IPS-NIHi7 (cell line): ENCODE measurements around the gene MYORG.
A peak's percentile ranks its signal among the peaks of the same experiment; 100 is the strongest.

Source experiments
- DNase-seq: peaks from one replicate; pipeline ENCODE4 v3.0.0; 2012; ENCODE audit warnings: mixed read lengths; ENCODE audit errors: extremely low spot score

MYORG gene

GRCh38 chr9:34332076-34332964 lies 44.4 kb downstream of the MYORG start:
- peak; percentile 33 for DNase-seq

- no peak for DNase-seq
Observed at GRCh38 chr9:34331196-34331595, 45.5 kb downstream of the MYORG start.

GRCh38 chr9:34328987-34329832 lies 47.5 kb downstream of the MYORG start, which contains the start of the genes KIF24 and NUDT2:
Gene KIF24 (minus strand): TSS chr9:34329268. CDS start chr9:34311346, 17,922 bp downstream.
Gene NUDT2 (plus strand): TSS chr9:34329569. CDS start chr9:34339040, 9,471 bp downstream.
- peak; percentile 98 for DNase-seq

- no peak for DNase-seq
Observed at GRCh38 chr9:34328500-34328986, 48.2 kb downstream of the MYORG start.

- DNase-seq: no peak
Observed at GRCh38 chr9:34326690-34327089, 50.0 kb downstream of the MYORG start.

- no peak for DNase-seq
Observed at GRCh38 chr9:34322899-34323591, 53.7 kb downstream of the MYORG start.

GRCh38 chr9:34321451-34321850 lies 55.2 kb downstream of the MYORG start:
- DNase-seq: no peak

GRCh38 chr9:34318163-34318790 lies 58.4 kb downstream of the MYORG start:
- no peak for DNase-seq

- DNase-seq: no peak
Observed at GRCh38 chr9:34317436-34317835, 59.3 kb downstream of the MYORG start.
